Endothelial cell of umbilical vein (primary cell): ENCODE measurements around the gene PLAC8L1. TPM values are rescaled to one million over a fixed set of nuclear protein-coding genes. Genes with fewer than 3 reads are reported as not detected.

ENCODE experiments used
- BruUV-seq: library from RNA; stranded (reverse); fragments of 400-500 nt; replicated peaks from 2 replicates; lab custom pipeline; 2021; lab: Mats Ljungman, UMichigan
- CTCF ChIA-PET: fragments of 300-600, 350-600 bp; sonication (Branson Sonifier 250); formaldehyde crosslinking; loops from one replicate; lab custom pipeline; 2021; ENCODE audit warnings: antibody characterized with exemption, inconsistent platforms; lab: Charles Lee
- POLR2A ChIA-PET: fragments of 300-600, 350-600 bp; sonication (Branson Sonifier 250); formaldehyde crosslinking; loops from one replicate; lab custom pipeline; 2021; ENCODE audit warnings: antibody characterized with exemption, inconsistent platforms; lab: Charles Lee
- DNase-seq: peaks from one replicate; pipeline ENCODE4 v3.0.0-alpha.2; 2011; ENCODE audit warnings: low read depth, low spot score
- FAIRE-seq: peaks from 2 replicates; lab custom pipeline; 2011; peaks lifted over from hg19 to GRCh38; lab: Jason Lieb, UNC
- H2AFZ ChIP-seq: 2 replicates; pipeline ENCODE4 v1.6.0; 2012; ENCODE audit warnings: low read depth, low read length, control low read depth, inconsistent platforms
- H3K27ac ChIP-seq: 2 replicates; pipeline ENCODE4 v1.5.1; 2011; ENCODE audit warnings: low read depth, mild to moderate bottlenecking, control low read depth, low read length, moderate library complexity; ENCODE audit not compliant: insufficient read depth
- H3K27me3 ChIP-seq, 2 experiments: 2 replicates each; pipeline versions ENCODE4 v1.6.0 to v1.6.1; 2011; ENCODE audit warnings: low read length in 2 of 2, mixed read lengths in 1 of 2; ENCODE audit not compliant: control insufficient read depth in 2 of 2, insufficient read depth in 2 of 2
- H3K36me3 ChIP-seq, 2 experiments: 2 replicates in 1 of 2; 3 replicates in 1 of 2; pipeline ENCODE4 v1.5.1; 2011; ENCODE audit warnings: low read length in 2 of 2, mild to moderate bottlenecking in 1 of 2, moderate library complexity in 1 of 2; ENCODE audit not compliant: control insufficient read depth in 2 of 2, insufficient read depth in 2 of 2; ENCODE audit errors: extremely low read depth in 1 of 2
- H3K4me1 ChIP-seq: 3 replicates; pipeline ENCODE4 v1.5.1; 2011; ENCODE audit warnings: mild to moderate bottlenecking, low read length; ENCODE audit not compliant: control insufficient read depth, insufficient read depth; ENCODE audit errors: extremely low read depth
- H3K4me2 ChIP-seq: 2 replicates; pipeline ENCODE4 v1.6.1; 2011; ENCODE audit warnings: low read length, control low read depth, mixed read lengths; ENCODE audit not compliant: insufficient read depth
- H3K4me3 ChIP-seq, 3 experiments: fragments of 200-600 bp in 1 of 3; sonication (generic), shearing (Covaris generic) in 1 of 3; replicated peaks in 1 of 3; 2 replicates each; pipeline ENCODE4 v1.5.1; 2011 to 2016; ENCODE audit warnings: control low read depth in 3 of 3, low read length in 3 of 3, mild to moderate bottlenecking in 2 of 3, inconsistent platforms in 1 of 3, low read depth in 1 of 3, moderate library complexity in 1 of 3; ENCODE audit not compliant: insufficient read depth in 1 of 3
- H3K79me2 ChIP-seq: 2 replicates; pipeline ENCODE4 v1.6.0; 2012; ENCODE audit warnings: low read length, inconsistent platforms; ENCODE audit not compliant: control insufficient read depth, insufficient read depth
- H3K9ac ChIP-seq: replicated peaks from 2 replicates; pipeline ENCODE3; 2011; ENCODE audit warnings: low read length, control low read depth; ENCODE audit not compliant: insufficient read depth; ENCODE audit errors: extremely low read depth
- H3K9me1 ChIP-seq: replicated peaks from 3 replicates; pipeline ENCODE4 v1.6.0; 2011; ENCODE audit warnings: mild to moderate bottlenecking, low read length; ENCODE audit not compliant: control insufficient read depth, insufficient read depth; ENCODE audit errors: extremely low read depth
- H3K9me3 ChIP-seq: replicated peaks from 2 replicates; pipeline ENCODE4 v1.5.1; 2012; ENCODE audit warnings: low read length, inconsistent platforms; ENCODE audit not compliant: control insufficient read depth, insufficient read depth
- H4K20me1 ChIP-seq: replicated peaks from 2 replicates; pipeline ENCODE3; 2011; ENCODE audit warnings: mild to moderate bottlenecking, low read length; ENCODE audit not compliant: control insufficient read depth, insufficient read depth; ENCODE audit errors: extremely low read depth
- EZH2 ChIP-seq: IDR thresholded peaks from 2 replicates; pipeline ENCODE4 v1.6.1; 2012; ENCODE audit warnings: borderline replicate concordance, low read depth, mild to moderate bottlenecking, moderate library complexity, low read length, inconsistent platforms; ENCODE audit not compliant: severe bottlenecking
- FOS ChIP-seq: IDR thresholded peaks from 2 replicates; pipeline ENCODE4 v1.6.1; 2011; ENCODE audit warnings: mild to moderate bottlenecking, low read length, moderate library complexity, borderline replicate concordance; ENCODE audit not compliant: insufficient read depth
- GATA2 ChIP-seq: IDR thresholded peaks from 2 replicates; pipeline ENCODE4 v1.7.0; 2011; ENCODE audit warnings: low read depth, mild to moderate bottlenecking, moderate library complexity, mixed read lengths, low read length; ENCODE audit not compliant: insufficient read length, insufficient read depth
- JUN ChIP-seq: IDR thresholded peaks from 2 replicates; pipeline ENCODE4 v1.6.1; 2011; ENCODE audit warnings: borderline replicate concordance, low read depth; ENCODE audit not compliant: insufficient read length, insufficient read depth
- MYC ChIP-seq: IDR thresholded peaks from one replicate; pipeline ENCODE4 v1.6.1; 2011; ENCODE audit warnings: mild to moderate bottlenecking, low read depth, low read length
- POLR2A ChIP-seq: IDR thresholded peaks from 2 replicates; pipeline ENCODE4 v1.6.1; 2012; ENCODE audit warnings: low read depth, mild to moderate bottlenecking, control low read depth, low read length
- POLR2AphosphoS5 ChIP-seq: IDR thresholded peaks from 2 replicates; pipeline ENCODE4 v1.6.1; 2012; ENCODE audit warnings: low read depth, mild to moderate bottlenecking, control low read depth, low read length, moderate library complexity; ENCODE audit not compliant: insufficient read depth
- dilution Hi-C: fragments of 300-500 bp; cut with MboI; formaldehyde crosslinking; loops from one replicate; pipeline ENCODE4 v1.15.0; 2019; ENCODE audit warnings: low sequenced_read_pairs; ENCODE audit not compliant: extremely low pct_ligation_motif_present
- intact Hi-C: fragments of 100-400 bp; cut with micrococcal nuclease; formaldehyde crosslinking; loops from one replicate; pipeline ENCODE4 v1.10.0; 2022
- polyA plus RNA-seq, 4 experiments: library from polyadenylated mRNA; depleted of rRNA in 3 of 4; stranded (reverse) in 3 of 4; unstranded in 1 of 4; fragments of >200 nt; gene quantifications; 2 replicates each; pipeline versions ENCODE4 v1.2.1 to v1.2.3, GENCODE V29; 2011 to 2012; ENCODE audit warnings: missing spikeins in 1 of 4
- total RNA-seq: library from RNA; stranded (reverse); gene quantifications from 2 replicates; pipeline ENCODE4 v1.2.3, GENCODE V29; 2021
- TF ChIP-seq, protein P1 (sequence below): IDR thresholded peaks from 2 replicates; pipeline ENCODE4 v1.6.1; 2011; ENCODE audit not compliant: insufficient read depth, insufficient read length
- TF ChIP-seq, protein P2 (sequence below), 2 donors: IDR thresholded peaks; 1 replicate in 1 of 2; 2 replicates in 1 of 2; pipeline ENCODE4 v1.5.1; 2011; ENCODE audit warnings: low read length in 2 of 2, mild to moderate bottlenecking in 2 of 2, moderate library complexity in 2 of 2, control low read depth in 1 of 2, inconsistent platforms in 1 of 2, low read depth in 1 of 2; ENCODE audit not compliant: insufficient read depth in 1 of 2; ENCODE audit errors: extremely low read depth in 1 of 2

Gene PLAC8L1
- total and polyA plus RNA-seq, 2 donors (not counting 3 experiments of a cell fraction or from before 2014, with no cell fraction given): 0.80 to 0.99 TPM

DNA sequence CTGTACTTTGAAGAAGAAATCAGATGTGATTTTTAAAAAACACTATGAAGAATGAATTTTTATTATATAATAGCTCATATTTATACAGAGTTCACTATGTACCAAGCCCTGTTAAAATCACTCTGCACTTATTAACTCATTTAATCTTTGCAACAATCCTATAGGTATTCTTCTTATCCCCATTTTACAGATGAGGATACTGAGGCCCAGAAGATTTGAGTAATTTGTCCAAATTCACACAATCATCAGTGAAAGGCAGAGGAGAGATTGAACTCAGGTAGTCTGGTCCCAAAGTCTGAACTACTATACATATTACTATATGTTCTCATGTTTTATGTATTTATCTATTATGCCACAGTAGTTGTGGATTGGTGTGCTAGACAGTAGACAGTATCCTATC is 16.1 kb downstream of the PLAC8L1 start:
- no peak overlapping the region for H3K9ac ChIP-seq
- CTCF ChIA-PET: interaction anchor here (1.1 kb wide), 1 partner anchor 11 kb away, joined by 3 read pairs; no protein-coding TSS in a partner anchor
- dilution Hi-C loops: no loop called here

DNA sequence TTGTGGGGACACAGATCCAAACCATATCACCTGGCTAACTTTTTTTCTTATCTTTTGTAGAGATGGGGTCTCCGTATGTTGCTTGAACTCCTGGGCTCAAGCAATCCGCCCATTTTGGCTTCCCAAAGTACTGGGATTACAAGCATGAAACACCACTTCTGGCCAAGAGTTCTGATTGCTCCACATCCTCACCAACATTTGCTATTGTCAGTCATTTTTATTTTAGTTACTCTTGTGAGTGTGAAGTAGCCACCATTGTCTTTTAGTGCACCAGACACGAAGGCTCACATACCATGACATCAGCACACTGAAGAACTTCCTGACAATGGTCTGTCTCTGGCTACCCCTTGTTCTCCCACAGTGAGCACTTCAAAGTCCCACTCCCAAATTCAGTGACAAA is 17.3 kb downstream of the PLAC8L1 start:
- TF ChIP-seq, protein P1, sequence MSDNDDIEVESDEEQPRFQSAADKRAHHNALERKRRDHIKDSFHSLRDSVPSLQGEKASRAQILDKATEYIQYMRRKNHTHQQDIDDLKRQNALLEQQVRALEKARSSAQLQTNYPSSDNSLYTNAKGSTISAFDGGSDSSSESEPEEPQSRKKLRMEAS: no peak
- no peak for TF ChIP-seq POLR2AphosphoS5
- TF ChIP-seq POLR2A: no peak
- TF ChIP-seq GATA2: no peak
- TF ChIP-seq, protein P2, sequence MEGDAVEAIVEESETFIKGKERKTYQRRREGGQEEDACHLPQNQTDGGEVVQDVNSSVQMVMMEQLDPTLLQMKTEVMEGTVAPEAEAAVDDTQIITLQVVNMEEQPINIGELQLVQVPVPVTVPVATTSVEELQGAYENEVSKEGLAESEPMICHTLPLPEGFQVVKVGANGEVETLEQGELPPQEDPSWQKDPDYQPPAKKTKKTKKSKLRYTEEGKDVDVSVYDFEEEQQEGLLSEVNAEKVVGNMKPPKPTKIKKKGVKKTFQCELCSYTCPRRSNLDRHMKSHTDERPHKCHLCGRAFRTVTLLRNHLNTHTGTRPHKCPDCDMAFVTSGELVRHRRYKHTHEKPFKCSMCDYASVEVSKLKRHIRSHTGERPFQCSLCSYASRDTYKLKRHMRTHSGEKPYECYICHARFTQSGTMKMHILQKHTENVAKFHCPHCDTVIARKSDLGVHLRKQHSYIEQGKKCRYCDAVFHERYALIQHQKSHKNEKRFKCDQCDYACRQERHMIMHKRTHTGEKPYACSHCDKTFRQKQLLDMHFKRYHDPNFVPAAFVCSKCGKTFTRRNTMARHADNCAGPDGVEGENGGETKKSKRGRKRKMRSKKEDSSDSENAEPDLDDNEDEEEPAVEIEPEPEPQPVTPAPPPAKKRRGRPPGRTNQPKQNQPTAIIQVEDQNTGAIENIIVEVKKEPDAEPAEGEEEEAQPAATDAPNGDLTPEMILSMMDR (IDR thresholded peaks at IDR 0.05; ENCODE audit: extremely low read depth in 1 of 2, insufficient read depth in 1 of 2, low read depth in 1 of 2, low read length in 2 of 2): no peak
- no peak for TF ChIP-seq EZH2
- no peak for TF ChIP-seq MYC
- no peak for TF ChIP-seq JUN
- TF ChIP-seq FOS: no peak
- Histone ChIP-seq H3K4me2 (no peak overlapping the region), H3K79me2 (no peaks in the 10 kb centered on the region), H3K9ac (no peak overlapping the region), H3K4me1 (no peaks in the 10 kb centered on the region), H2AFZ (no peak overlapping the region), H3K36me3 (no peaks in the 10 kb centered on the region), H3K9me1 (no peaks in the 10 kb centered on the region), H3K27me3 (no peaks in the 10 kb centered on the region), H3K27ac (no peak overlapping the region), H3K9me3 (no peaks in the 10 kb centered on the region), H3K4me3 (no peak overlapping the region), H4K20me1 (no peaks in the 10 kb centered on the region)
- CTCF ChIA-PET: no interaction called here
- POLR2A ChIA-PET: no interaction called here
- BruUV-seq: no TSS peak
- dilution Hi-C loops (no loop called here), intact Hi-C loops (no loop called here)
- no peak for DNase-seq
- FAIRE-seq: no peak

More for the DNA sequence above, 16.1 kb downstream of the PLAC8L1 start:
- Histone ChIP-seq H3K27ac (no peak overlapping the region), H3K27me3 (no peaks in the 10 kb centered on the region), H3K4me3 (no peak overlapping the region), H3K4me2 (no peak overlapping the region), H3K4me1 (no peaks in the 10 kb centered on the region), H4K20me1 (no peaks in the 10 kb centered on the region), H3K79me2 (no peaks in the 10 kb centered on the region), H3K36me3 (no peaks in the 10 kb centered on the region), H2AFZ (no peak overlapping the region), H3K9me3 (no peaks in the 10 kb centered on the region), H3K9me1 (no peaks in the 10 kb centered on the region)
- POLR2A ChIA-PET: no interaction called here
- no TSS peak for BruUV-seq
- intact Hi-C loops: no loop called here
- DNase-seq (no peak), FAIRE-seq (no peak)
- TF ChIP-seq POLR2AphosphoS5 (no peak), GATA2 (no peak), EZH2 (no peak)
- TF ChIP-seq, protein P2 (IDR thresholded peaks at IDR 0.05; ENCODE audit: extremely low read depth in 1 of 2, insufficient read depth in 1 of 2, low read depth in 1 of 2, low read length in 2 of 2): no peak
